Caki2 (cell line): ENCODE measurements around the gene SLC4A11. TPM values are rescaled to one million over a fixed set of nuclear protein-coding genes. Genes with fewer than 3 reads are reported as not detected.
"Not testable (repeated sequence)": the region's sequence is repeated elsewhere in the genome, so short reads cannot be mapped to it uniquely, and the experiment has no call there.

Source experiments
- DNase-seq: peaks from one replicate; pipeline ENCODE4 v3.0.0-alpha.2; 2015; ENCODE audit warnings: low read depth
- in situ Hi-C: cut with HindIII; loops from 2 replicates; pipeline ENCODE4 v1.10.0; 2016; ENCODE audit warnings: low sequenced_read_pairs, low pct_unique_long_range_greater_than_20kb, mixed read lengths
- total RNA-seq: library from RNA; depleted of rRNA; stranded (reverse); fragments of >200 nt; shearing (Covaris generic); gene quantifications from 2 replicates; pipeline ENCODE4 v1.2.3, GENCODE V29; 2014; ENCODE audit warnings: low replicate concordance; rRNA removed

The SLC4A11 gene
- total RNA-seq, 1 experiment from 2014 or later: 0.17 TPM

DNA sequence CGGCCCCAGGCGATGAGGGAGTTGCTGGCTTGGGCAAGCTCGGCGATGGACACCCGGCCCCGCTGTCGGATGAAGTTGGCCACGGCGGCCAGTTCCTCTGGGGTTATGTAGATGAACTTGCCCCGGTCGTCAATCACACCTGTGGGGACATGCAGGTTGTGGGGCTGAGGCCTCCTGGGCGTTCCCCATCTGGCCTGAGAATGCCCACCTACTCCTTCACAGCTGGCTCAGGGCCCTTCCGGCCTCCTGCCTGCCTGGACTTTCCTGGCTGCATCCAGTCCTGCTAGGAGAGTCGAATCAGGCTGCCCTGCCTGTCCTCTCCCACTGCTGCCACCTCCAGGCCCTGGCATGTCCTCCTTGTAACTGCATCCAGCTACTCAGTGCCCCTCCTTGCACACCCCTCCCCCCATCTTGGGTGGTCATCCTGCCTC, 48.3 kb downstream of the SLC4A11 start:
- in situ Hi-C loops: no loop called here
- no peak for DNase-seq

DNA sequence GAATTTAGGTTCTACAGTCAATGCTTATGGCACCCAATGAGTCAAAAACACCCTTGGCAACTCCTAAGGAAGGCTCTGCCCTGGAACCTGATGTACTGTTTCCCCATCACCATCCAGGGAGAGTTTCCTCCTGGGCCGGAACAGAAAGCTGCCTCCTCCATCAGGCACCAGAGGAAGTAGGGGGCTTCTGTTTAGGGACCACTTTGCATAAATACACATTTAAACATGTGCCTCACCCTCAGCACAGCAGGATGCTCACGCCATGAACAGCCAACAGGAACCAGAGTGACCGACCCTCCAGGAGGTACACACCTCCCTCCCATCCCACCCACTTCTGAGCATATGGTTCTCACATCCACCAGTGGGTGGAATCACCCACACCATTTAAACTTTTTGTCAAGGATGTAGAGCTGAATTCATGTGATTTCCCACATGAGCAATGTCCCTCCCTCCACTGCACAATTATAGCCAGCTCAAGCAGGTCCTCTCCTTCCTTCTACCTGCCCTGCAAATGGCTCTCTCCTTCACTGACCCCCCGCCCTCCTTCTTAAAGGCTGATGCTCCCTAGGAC, 49.3 kb downstream of the SLC4A11 start:
- in situ Hi-C loops: no loop called here
- DNase-seq: no peak

DNA sequence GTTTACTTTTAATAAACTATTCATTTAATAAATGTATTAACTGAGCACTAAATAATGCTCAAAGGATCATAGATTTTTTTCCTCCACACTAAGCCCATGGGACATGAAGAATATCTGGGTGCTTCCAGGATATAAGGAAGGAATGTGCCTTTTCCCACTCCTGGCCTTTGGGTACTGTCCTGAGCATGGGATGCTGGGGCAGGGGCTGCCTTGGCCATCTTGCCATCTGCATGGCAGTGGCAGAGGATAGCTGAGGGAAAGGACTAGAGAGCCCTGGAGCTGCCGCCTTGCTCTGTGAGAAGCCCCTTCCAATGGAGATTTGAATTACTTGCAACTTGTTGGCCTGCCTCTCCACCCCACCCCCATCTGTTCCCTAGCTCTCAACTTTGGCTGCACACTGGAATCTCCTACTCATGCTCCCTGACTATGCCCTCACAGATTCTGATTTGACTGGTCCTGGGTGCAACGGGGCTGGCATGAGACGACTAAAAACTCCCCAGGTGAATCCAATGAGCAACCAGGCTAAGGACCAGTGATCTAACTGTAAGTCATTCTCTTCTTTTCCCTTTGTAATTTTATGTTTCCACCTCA, 50.1 kb downstream of the SLC4A11 start:
- DNase-seq: no peak
- in situ Hi-C loops: no loop called here

DNA sequence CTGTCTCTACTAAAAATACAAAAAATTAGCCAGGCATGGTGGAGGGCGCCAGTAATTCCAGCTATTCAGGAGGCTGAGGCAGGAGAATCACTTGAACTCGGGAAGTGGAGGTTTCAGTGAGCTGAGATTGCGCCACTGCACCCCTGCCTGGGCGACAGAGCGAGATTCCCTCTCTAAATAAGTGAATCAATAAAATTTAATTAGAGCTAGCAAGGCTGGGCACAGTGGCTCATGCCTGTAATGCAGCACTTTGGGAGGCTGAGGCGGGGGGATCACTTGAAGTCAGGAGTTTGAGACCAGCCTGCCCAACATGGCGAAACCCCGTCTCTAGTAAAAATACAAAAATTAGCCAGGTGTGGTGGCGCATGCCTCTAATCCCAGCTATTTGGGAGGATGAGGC, 51.1 kb downstream of the SLC4A11 start:
- in situ Hi-C loops, DNase-seq: not testable (repeated sequence)

DNA sequence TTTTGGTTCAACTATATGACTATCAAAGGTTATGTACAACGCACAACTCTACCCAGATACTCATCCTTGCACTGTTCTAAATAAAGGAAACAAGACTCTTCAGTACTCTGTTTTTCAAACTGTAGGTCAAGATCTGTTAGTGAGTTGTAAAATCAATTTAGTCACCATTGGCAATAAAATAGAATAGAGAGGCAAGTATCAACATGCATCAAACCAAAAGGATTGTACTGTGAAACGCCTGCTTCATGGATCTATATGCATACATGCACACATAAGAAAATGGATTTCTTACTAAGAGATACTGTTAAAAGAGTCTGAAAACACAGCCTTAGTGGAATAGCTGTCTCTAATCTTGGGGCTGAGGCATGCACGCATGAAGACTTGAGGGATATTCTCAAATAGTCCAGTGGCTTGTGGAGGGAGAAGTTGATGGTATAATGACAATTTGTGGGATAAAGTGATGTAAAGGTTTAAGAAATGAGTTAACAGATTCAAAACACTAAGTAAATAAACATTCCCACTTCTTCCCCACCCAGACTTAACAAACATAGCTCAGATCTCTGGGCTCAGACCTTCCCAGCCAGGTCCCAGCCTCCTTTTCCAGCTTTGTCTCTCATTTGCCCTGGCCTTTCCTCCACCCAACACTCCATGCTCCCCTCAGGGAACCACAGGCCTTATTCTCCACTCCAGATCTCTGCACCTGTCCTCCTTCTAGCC, 54.9 kb downstream of the SLC4A11 start:
- no peak for DNase-seq
- in situ Hi-C loops: no loop called here

DNA sequence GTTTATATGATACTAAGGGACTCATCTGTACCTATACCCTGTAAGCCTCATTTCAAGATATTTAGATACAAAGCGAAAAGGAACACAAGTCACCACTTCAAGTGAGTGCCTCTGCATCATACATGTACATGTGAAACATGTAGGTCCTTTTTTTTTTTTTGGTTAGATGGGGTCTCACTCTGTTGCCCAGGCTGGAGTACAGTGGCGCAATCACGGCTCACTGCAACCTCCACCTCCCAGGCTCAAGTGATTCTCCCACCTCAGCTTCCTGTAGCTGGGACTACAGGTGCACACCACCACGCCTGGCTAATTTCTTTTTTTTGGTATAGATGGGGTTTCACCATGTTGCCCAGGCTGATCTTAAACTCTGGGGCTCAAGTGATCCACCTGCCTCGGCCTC, 56.6 kb downstream of the SLC4A11 start:
- in situ Hi-C loops, DNase-seq: not testable (repeated sequence)

DNA sequence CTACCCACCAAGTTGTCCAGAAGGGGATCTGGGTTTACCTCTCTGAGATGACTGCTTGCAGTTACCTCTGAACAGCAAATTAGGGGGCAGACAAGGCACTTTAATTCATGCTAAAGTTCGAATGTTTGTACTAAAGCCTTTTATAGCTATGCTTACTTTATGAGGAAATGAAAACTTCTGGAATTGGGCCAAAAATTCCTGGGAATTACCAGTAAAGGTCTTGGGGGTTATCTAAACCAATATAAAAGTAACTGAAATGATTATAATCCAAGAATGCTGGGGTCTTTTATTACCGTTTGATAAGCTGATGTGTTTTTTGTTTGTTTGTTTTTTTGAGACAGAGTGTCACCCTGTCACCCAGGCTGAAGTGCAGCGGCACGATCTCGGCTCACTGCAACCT, 57.7 kb downstream of the SLC4A11 start:
- DNase-seq: no peak
- in situ Hi-C loops: no loop called here

DNA sequence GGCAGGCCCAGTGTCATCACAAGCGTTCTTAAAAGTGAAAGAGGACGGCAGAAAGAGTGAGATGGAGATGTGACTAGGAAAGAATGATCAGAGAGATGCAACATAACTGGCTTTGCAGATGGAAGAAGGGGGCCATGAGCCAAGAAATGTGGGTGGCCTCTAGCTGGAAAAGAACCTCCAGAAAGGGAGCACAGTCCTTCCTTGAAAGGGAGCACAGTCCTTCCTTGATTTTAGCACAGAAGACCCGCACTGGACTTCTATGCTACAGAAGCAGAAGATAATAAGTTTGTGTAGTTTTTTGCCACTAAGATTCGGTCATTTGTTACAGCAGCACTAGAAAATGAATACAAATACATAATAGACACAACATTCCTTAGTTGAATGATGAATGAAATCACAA, 58.7 kb downstream of the SLC4A11 start:
- no peak for DNase-seq
- in situ Hi-C loops: no loop called here

DNA sequence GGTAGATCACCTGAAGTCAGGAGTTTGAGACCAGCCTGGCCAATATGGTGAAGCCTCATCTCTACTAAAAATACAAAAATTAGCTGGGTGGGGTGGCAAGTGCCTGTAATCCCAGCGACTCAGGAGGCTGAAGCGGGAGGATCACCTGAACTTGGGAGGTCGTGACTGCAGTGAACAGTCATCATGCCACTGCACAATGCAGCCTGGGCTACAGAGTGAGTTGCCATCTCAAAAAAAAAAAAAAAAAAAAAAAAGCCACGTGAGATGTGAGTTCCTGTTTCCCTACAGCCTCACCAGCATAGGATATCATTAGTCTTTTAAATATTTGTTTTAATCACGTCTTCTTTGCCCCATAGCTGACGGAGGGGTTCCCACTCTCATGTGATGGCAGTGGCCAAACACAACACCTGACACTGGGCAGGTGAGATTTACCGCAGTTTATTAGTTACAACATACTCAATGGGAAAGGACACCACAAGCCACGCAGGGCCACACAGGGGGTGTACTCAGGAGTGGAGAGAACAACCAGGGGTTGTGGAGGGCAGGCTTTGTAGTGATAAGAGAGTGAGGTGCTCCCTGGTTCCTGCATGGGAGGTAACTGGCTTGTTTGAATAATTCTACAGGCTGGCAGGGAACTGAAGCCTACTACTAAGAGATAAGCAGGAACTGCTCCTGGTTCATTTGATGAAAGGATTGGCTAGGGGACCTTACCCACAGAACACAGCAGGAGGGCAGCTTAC, 61.1 kb downstream of the SLC4A11 start:
- in situ Hi-C loops: no loop called here
- DNase-seq: no peak

Other genes with a start within 250 kb of the SLC4A11 start
- gene GNRH2, start 195.6 kb downstream of the SLC4A11 start, total RNA-seq: not detected in 2 replicates
- gene MRPS26, start 193.1 kb downstream of the SLC4A11 start, total RNA-seq: 131 and 216 TPM in 2 replicates
- not detected in 2 replicates for gene OXT, start 167.6 kb downstream of the SLC4A11 start, total RNA-seq
- gene AVP, start 154.5 kb downstream of the SLC4A11 start, total RNA-seq: not detected in 2 replicates
- 6.4 and 7.1 TPM in 2 replicates for gene FASTKD5, start 79.3 kb downstream of the SLC4A11 start, total RNA-seq
- gene UBOX5, start 79.3 kb downstream of the SLC4A11 start, total RNA-seq: 3.6 and 6.3 TPM in 2 replicates
- 1.9 and 4.6 TPM in 2 replicates for gene LZTS3, start 65.6 kb downstream of the SLC4A11 start, total RNA-seq
- 51.5 and 57.1 TPM in 2 replicates for gene DDRGK1, start 34.5 kb downstream of the SLC4A11 start, total RNA-seq
- gene ITPA, start 29.7 kb downstream of the SLC4A11 start, total RNA-seq: 103 and 121 TPM in 2 replicates
- gene DNAAF9, start 168.5 kb upstream of the SLC4A11 start, total RNA-seq: 5.7 and 6.1 TPM in 2 replicates
- gene ATRN, start 231.8 kb upstream of the SLC4A11 start, total RNA-seq: 9.0 and 15.3 TPM in 2 replicates